Endothelial cell of umbilical vein (primary cell): ENCODE data around the gene MYO1F. TPM values are rescaled to one million over a fixed set of nuclear protein-coding genes. Genes with fewer than 3 reads are reported as not detected.

Source experiments
- BruUV-seq: library from RNA; stranded (reverse); fragments of 400-500 nt; replicated peaks from 2 replicates; lab custom pipeline; 2021; lab: Mats Ljungman, UMichigan
- CTCF ChIA-PET: fragments of 300-600, 350-600 bp; sonication (Branson Sonifier 250); formaldehyde crosslinking; loops from one replicate; lab custom pipeline; 2021; ENCODE audit warnings: antibody characterized with exemption, inconsistent platforms; lab: Charles Lee
- POLR2A ChIA-PET: fragments of 300-600, 350-600 bp; sonication (Branson Sonifier 250); formaldehyde crosslinking; loops from one replicate; lab custom pipeline; 2021; ENCODE audit warnings: antibody characterized with exemption, inconsistent platforms; lab: Charles Lee
- DNase-seq: peaks from one replicate; pipeline ENCODE4 v3.0.0-alpha.2; 2011; ENCODE audit warnings: low read depth, low spot score
- FAIRE-seq: peaks from 2 replicates; lab custom pipeline; 2011; peaks lifted over from hg19 to GRCh38; lab: Jason Lieb, UNC
- H2AFZ ChIP-seq: 2 replicates; pipeline ENCODE4 v1.6.0; 2012; ENCODE audit warnings: low read depth, low read length, control low read depth, inconsistent platforms
- H3K27ac ChIP-seq: 2 replicates; pipeline ENCODE4 v1.5.1; 2011; ENCODE audit warnings: low read depth, mild to moderate bottlenecking, control low read depth, low read length, moderate library complexity; ENCODE audit not compliant: insufficient read depth
- H3K27me3 ChIP-seq, 2 experiments: 2 replicates each; pipeline versions ENCODE4 v1.6.0 to v1.6.1; 2011; ENCODE audit warnings: low read length in 2 of 2, mixed read lengths in 1 of 2; ENCODE audit not compliant: control insufficient read depth in 2 of 2, insufficient read depth in 2 of 2
- H3K36me3 ChIP-seq, 2 experiments: 2 replicates in 1 of 2; 3 replicates in 1 of 2; pipeline ENCODE4 v1.5.1; 2011; ENCODE audit warnings: low read length in 2 of 2, mild to moderate bottlenecking in 1 of 2, moderate library complexity in 1 of 2; ENCODE audit not compliant: control insufficient read depth in 2 of 2, insufficient read depth in 2 of 2; ENCODE audit errors: extremely low read depth in 1 of 2
- H3K4me1 ChIP-seq: 3 replicates; pipeline ENCODE4 v1.5.1; 2011; ENCODE audit warnings: mild to moderate bottlenecking, low read length; ENCODE audit not compliant: control insufficient read depth, insufficient read depth; ENCODE audit errors: extremely low read depth
- H3K4me2 ChIP-seq: 2 replicates; pipeline ENCODE4 v1.6.1; 2011; ENCODE audit warnings: low read length, control low read depth, mixed read lengths; ENCODE audit not compliant: insufficient read depth
- H3K4me3 ChIP-seq, 3 experiments: fragments of 200-600 bp in 1 of 3; sonication (generic), shearing (Covaris generic) in 1 of 3; replicated peaks in 1 of 3; 2 replicates each; pipeline ENCODE4 v1.5.1; 2011 to 2016; ENCODE audit warnings: control low read depth in 3 of 3, low read length in 3 of 3, mild to moderate bottlenecking in 2 of 3, inconsistent platforms in 1 of 3, low read depth in 1 of 3, moderate library complexity in 1 of 3; ENCODE audit not compliant: insufficient read depth in 1 of 3
- H3K79me2 ChIP-seq: 2 replicates; pipeline ENCODE4 v1.6.0; 2012; ENCODE audit warnings: low read length, inconsistent platforms; ENCODE audit not compliant: control insufficient read depth, insufficient read depth
- H3K9ac ChIP-seq: replicated peaks from 2 replicates; pipeline ENCODE3; 2011; ENCODE audit warnings: low read length, control low read depth; ENCODE audit not compliant: insufficient read depth; ENCODE audit errors: extremely low read depth
- H3K9me1 ChIP-seq: replicated peaks from 3 replicates; pipeline ENCODE4 v1.6.0; 2011; ENCODE audit warnings: mild to moderate bottlenecking, low read length; ENCODE audit not compliant: control insufficient read depth, insufficient read depth; ENCODE audit errors: extremely low read depth
- H3K9me3 ChIP-seq: replicated peaks from 2 replicates; pipeline ENCODE4 v1.5.1; 2012; ENCODE audit warnings: low read length, inconsistent platforms; ENCODE audit not compliant: control insufficient read depth, insufficient read depth
- H4K20me1 ChIP-seq: replicated peaks from 2 replicates; pipeline ENCODE3; 2011; ENCODE audit warnings: mild to moderate bottlenecking, low read length; ENCODE audit not compliant: control insufficient read depth, insufficient read depth; ENCODE audit errors: extremely low read depth
- CTCF ChIP-seq, 2 donors: IDR thresholded peaks; 1 replicate in 1 of 2; 2 replicates in 1 of 2; pipeline ENCODE4 v1.5.1; 2011; ENCODE audit warnings: low read length in 2 of 2, mild to moderate bottlenecking in 2 of 2, moderate library complexity in 2 of 2, control low read depth in 1 of 2, inconsistent platforms in 1 of 2, low read depth in 1 of 2; ENCODE audit not compliant: insufficient read depth in 1 of 2; ENCODE audit errors: extremely low read depth in 1 of 2
- EZH2 ChIP-seq: IDR thresholded peaks from 2 replicates; pipeline ENCODE4 v1.6.1; 2012; ENCODE audit warnings: borderline replicate concordance, low read depth, mild to moderate bottlenecking, moderate library complexity, low read length, inconsistent platforms; ENCODE audit not compliant: severe bottlenecking
- FOS ChIP-seq: IDR thresholded peaks from 2 replicates; pipeline ENCODE4 v1.6.1; 2011; ENCODE audit warnings: mild to moderate bottlenecking, low read length, moderate library complexity, borderline replicate concordance; ENCODE audit not compliant: insufficient read depth
- GATA2 ChIP-seq: IDR thresholded peaks from 2 replicates; pipeline ENCODE4 v1.7.0; 2011; ENCODE audit warnings: low read depth, mild to moderate bottlenecking, moderate library complexity, mixed read lengths, low read length; ENCODE audit not compliant: insufficient read length, insufficient read depth
- JUN ChIP-seq: IDR thresholded peaks from 2 replicates; pipeline ENCODE4 v1.6.1; 2011; ENCODE audit warnings: borderline replicate concordance, low read depth; ENCODE audit not compliant: insufficient read length, insufficient read depth
- MAX ChIP-seq: IDR thresholded peaks from 2 replicates; pipeline ENCODE4 v1.6.1; 2011; ENCODE audit not compliant: insufficient read depth, insufficient read length
- MYC ChIP-seq: IDR thresholded peaks from one replicate; pipeline ENCODE4 v1.6.1; 2011; ENCODE audit warnings: mild to moderate bottlenecking, low read depth, low read length
- POLR2A ChIP-seq: IDR thresholded peaks from 2 replicates; pipeline ENCODE4 v1.6.1; 2012; ENCODE audit warnings: low read depth, mild to moderate bottlenecking, control low read depth, low read length
- POLR2AphosphoS5 ChIP-seq: IDR thresholded peaks from 2 replicates; pipeline ENCODE4 v1.6.1; 2012; ENCODE audit warnings: low read depth, mild to moderate bottlenecking, control low read depth, low read length, moderate library complexity; ENCODE audit not compliant: insufficient read depth
- dilution Hi-C: fragments of 300-500 bp; cut with MboI; formaldehyde crosslinking; loops from one replicate; pipeline ENCODE4 v1.15.0; 2019; ENCODE audit warnings: low sequenced_read_pairs; ENCODE audit not compliant: extremely low pct_ligation_motif_present
- intact Hi-C: fragments of 100-400 bp; cut with micrococcal nuclease; formaldehyde crosslinking; loops from one replicate; pipeline ENCODE4 v1.10.0; 2022
- polyA plus RNA-seq, 4 experiments: library from polyadenylated mRNA; depleted of rRNA in 3 of 4; stranded (reverse) in 3 of 4; unstranded in 1 of 4; fragments of >200 nt; gene quantifications; 2 replicates each; pipeline versions ENCODE4 v1.2.1 to v1.2.3, GENCODE V29; 2011 to 2012; ENCODE audit warnings: missing spikeins in 1 of 4
- total RNA-seq: library from RNA; stranded (reverse); gene quantifications from 2 replicates; pipeline ENCODE4 v1.2.3, GENCODE V29; 2021

The MYO1F gene
- total and polyA plus RNA-seq, 2 donors (not counting 3 experiments of a cell fraction or from before 2014, with no cell fraction given) = 0.22 to 0.39 TPM

- ChIA-PET POLR2A (no interaction called here), CTCF (interaction anchor here (1.0 kb wide), 1 partner anchor 78 kb away, joined by 3 read pairs; the partner anchor contains the start of gene MARCHF2)
- dilution Hi-C loops (no loop called here), intact Hi-C loops (no loop called here)
- Histone ChIP-seq H3K27ac (no peak overlapping the region), H3K36me3 (peaks cover 14 to 22% of the 10 kb centered on the region in 2 experiments), H3K9me3 (no peaks in the 10 kb centered on the region), H3K79me2 (no peaks in the 10 kb centered on the region), H3K4me1 (no peaks in the 10 kb centered on the region), H3K4me3 (no peak overlapping the region), H2AFZ (no peak overlapping the region), H3K27me3 (no peaks in the 10 kb centered on the region), H3K4me2 (no peak overlapping the region), H3K9ac (no peak overlapping the region), H3K9me1 (no peaks in the 10 kb centered on the region), H4K20me1 (no peaks in the 10 kb centered on the region)
- no TSS peak for BruUV-seq
- FAIRE-seq (no peak), DNase-seq (no peak)
- no peak for TF ChIP-seq FOS
- TF ChIP-seq GATA2 = no peak
- no peak for TF ChIP-seq MYC
- no peak for TF ChIP-seq JUN
- no peak for TF ChIP-seq POLR2AphosphoS5
- no peak for TF ChIP-seq EZH2
- no peak for TF ChIP-seq CTCF (IDR thresholded peaks at IDR 0.05; ENCODE audit: extremely low read depth in 1 of 2, insufficient read depth in 1 of 2, low read depth in 1 of 2, low read length in 2 of 2)
- no peak for TF ChIP-seq MAX
- TF ChIP-seq POLR2A = no peak
These were observed 85.7 kb downstream of the MYO1F start for GRCh38 chr19:8491574-8491973.
